ENCODE measurements around the gene PDE8A.
"Not testable (repeated sequence)": the region's sequence is repeated elsewhere in the genome, so short reads cannot be mapped to it uniquely, and the experiment has no call there.

PDE8A gene

GRCh38 chr15:84988909-84989644 lies 7.4 kb downstream of the PDE8A start:
- DNase-seq (ENCODE audit: low read depth in 2 of 2), result no peak

- no peak for DNase-seq (ENCODE audit: low read depth in 2 of 2)
Measured at GRCh38 chr15:84990507-84990906, 8.9 kb downstream of the PDE8A start.

GRCh38 chr15:84991014-84991712 lies 9.5 kb downstream of the PDE8A start:
- DNase-seq (ENCODE audit: low read depth in 2 of 2), result no peak

GRCh38 chr15:84992157-84992944 lies 10.7 kb downstream of the PDE8A start:
- peak in 1 of 2 donors; percentile 17 for DNase-seq (ENCODE audit: low read depth in 2 of 2)

- DNase-seq (ENCODE audit: low read depth in 2 of 2), result no peak
Measured at GRCh38 chr15:84996055-84996454, 14.4 kb downstream of the PDE8A start.

- not testable (repeated sequence) for DNase-seq (ENCODE audit: low read depth in 2 of 2)
Measured at GRCh38 chr15:84996714-84997113, 15.1 kb downstream of the PDE8A start.

GRCh38 chr15:84997214-84997613 lies 15.6 kb downstream of the PDE8A start:
- not testable (repeated sequence) for DNase-seq (ENCODE audit: low read depth in 2 of 2)

GRCh38 chr15:85000189-85000864 lies 18.7 kb downstream of the PDE8A start:
- no peak for DNase-seq (ENCODE audit: low read depth in 2 of 2)

- no peak for DNase-seq (ENCODE audit: low read depth in 2 of 2)
Measured at GRCh38 chr15:85000937-85001336, 19.3 kb downstream of the PDE8A start.

GRCh38 chr15:85002517-85002916 lies 20.9 kb downstream of the PDE8A start:
- no peak for DNase-seq (ENCODE audit: low read depth in 2 of 2)

GRCh38 chr15:85003593-85004312 lies 22.1 kb downstream of the PDE8A start:
- DNase-seq (ENCODE audit: low read depth in 2 of 2), result no peak

GRCh38 chr15:85004550-85004949 lies 22.9 kb downstream of the PDE8A start:
- DNase-seq (ENCODE audit: low read depth in 2 of 2), result no peak

GRCh38 chr15:85005319-85005718 lies 23.7 kb downstream of the PDE8A start:
- no peak for DNase-seq (ENCODE audit: low read depth in 2 of 2)

- DNase-seq (ENCODE audit: low read depth in 2 of 2), result no peak
Measured at GRCh38 chr15:85005746-85006145, 24.1 kb downstream of the PDE8A start.

- DNase-seq (ENCODE audit: low read depth in 2 of 2), result no peak
Measured at GRCh38 chr15:85006201-85006600, 24.5 kb downstream of the PDE8A start.

GRCh38 chr15:85006655-85007054 lies 25.0 kb downstream of the PDE8A start:
- DNase-seq (ENCODE audit: low read depth in 2 of 2), result no peak

- DNase-seq (ENCODE audit: low read depth in 2 of 2), result no peak
Measured at GRCh38 chr15:85007137-85007536, 25.5 kb downstream of the PDE8A start.

- DNase-seq (ENCODE audit: low read depth in 2 of 2), result no peak
Measured at GRCh38 chr15:85007741-85008397, 26.2 kb downstream of the PDE8A start.

- no peak for DNase-seq (ENCODE audit: low read depth in 2 of 2)
Measured at GRCh38 chr15:85008474-85009260, 27.0 kb downstream of the PDE8A start.

- DNase-seq (ENCODE audit: low read depth in 2 of 2), result no peak
Measured at GRCh38 chr15:85009435-85009834, 27.8 kb downstream of the PDE8A start.

All from stimulated activated CD8-positive, alpha-beta memory T cell treated with anti-CD3 and anti-CD28 coated beads, Interleukin-15, amount 100 ng/mL, for 4 hours (primary cell).